ENCODE results near the gene SEPTIN6. TPM values are rescaled to one million over a fixed set of nuclear protein-coding genes. Genes with fewer than 3 reads are reported as not detected.
"Not testable (repeated sequence)": the region's sequence is repeated elsewhere in the genome, so short reads cannot be mapped to it uniquely, and the experiment has no call there.

The SEPTIN6 gene
- total RNA-seq, 2 donors from 2014 or later = 4.9 to 6.7 TPM

DNA sequence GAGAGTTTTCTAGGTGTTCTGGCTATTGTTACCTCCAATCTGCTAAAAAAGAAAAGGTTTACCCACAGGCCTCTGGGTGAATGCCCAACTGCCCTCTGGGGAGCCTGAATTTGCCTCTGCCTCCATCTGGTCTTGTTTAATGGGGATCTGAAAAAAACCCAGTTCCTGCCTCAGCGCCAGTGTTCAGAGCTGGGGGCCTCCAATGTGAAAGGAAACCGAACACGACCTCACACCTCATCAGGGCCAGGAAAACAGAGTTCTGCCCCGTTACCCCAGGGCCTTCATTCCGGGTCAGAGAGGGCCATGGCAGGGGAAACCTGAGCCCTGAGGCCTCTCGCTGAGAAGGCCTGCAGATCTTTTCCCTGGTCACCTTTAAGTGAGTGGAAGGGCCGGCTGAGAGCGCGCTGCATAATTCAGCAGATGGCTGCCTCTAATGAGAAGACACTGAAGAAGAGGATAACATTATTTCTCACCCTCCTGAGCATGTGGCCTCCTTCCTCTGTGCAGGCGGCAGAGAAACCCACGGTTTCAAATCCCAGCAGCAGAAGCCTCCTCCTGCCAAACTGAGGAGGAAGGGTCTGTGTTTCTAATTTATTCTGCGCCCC is 6.8 kb downstream of the SEPTIN6 start:
- no peak overlapping the region for H3K4me3 ChIP-seq
- DNase-seq = no peak
- H3K36me3 ChIP-seq (replicated peaks in 1 of 2; ENCODE audit: insufficient read depth in 1 of 2, low read depth in 2 of 2) = no peaks in the 10 kb centered on the region
- no peaks in the 10 kb centered on the region for H3K9me3 ChIP-seq
- no peak for ATAC-seq
- TF ChIP-seq POLR2A (IDR thresholded peaks at IDR 0.05) (no peak), CTCF (IDR thresholded peaks at IDR 0.05) (no peak)
- peaks cover 5% of the 10 kb centered on the region for H3K4me1 ChIP-seq
- 64 to 84% methylated on average over 3 to 12 of the region's 12 CpGs for WGBS, 2 donors
- H3K27ac ChIP-seq = peak overlapping the region in 2 of 4 donors; percentile 55 to 73
- intact Hi-C loops (cut with DNase I) = no loop called here
- H3K27me3 ChIP-seq = no peaks in the 10 kb centered on the region

DNA sequence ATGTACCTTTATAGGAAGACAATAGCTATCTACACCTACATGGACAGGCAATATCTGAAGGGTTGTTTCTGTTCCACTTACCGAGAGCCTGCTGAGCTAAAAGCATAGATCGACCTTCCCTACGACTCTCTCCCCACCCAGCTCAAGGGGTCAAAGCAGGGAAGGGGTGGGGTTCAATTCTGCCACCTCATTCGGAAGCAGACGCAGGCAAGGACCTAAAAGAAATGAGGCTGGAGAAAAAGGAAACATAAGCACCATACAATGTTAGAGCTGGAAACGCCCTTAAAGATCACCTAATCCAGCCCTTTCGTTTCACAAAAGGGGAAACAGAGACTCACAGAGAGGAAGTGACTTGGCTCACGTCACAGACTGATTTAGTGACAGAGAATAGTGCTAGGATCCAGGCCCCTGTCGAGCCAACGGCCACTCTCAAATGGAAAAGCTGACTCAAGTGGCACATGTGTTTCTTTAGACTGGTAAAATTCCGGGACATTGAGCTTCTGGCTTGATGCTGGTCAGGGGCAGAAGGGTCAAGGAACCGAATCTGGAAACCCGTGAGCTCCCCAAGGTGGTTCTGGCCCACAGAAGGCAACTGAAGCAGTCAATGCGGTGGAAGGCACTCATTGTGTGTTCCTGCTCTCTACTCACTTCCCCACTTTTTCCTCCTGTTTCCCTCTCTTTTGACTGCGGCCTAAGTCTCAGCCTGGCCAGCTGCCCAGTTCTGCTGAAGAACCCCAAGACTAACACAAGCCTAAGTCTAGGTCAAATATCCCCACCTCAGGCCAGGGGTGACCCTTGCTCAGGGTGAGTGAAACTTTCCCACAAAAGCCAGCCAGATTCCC is 7.5 kb downstream of the SEPTIN6 start:
- Histone ChIP-seq H3K27ac (peak overlapping the region in 3 of 4 donors; percentile 21 to 73 (median 55)), H3K4me3 (no peak overlapping the region), H3K4me1 (no peaks in the 10 kb centered on the region), H3K9me3 (no peaks in the 10 kb centered on the region), H3K27me3 (no peaks in the 10 kb centered on the region), H3K36me3 (replicated peaks in 1 of 2; ENCODE audit: insufficient read depth in 1 of 2, low read depth in 2 of 2) (no peaks in the 10 kb centered on the region)
- 52 to 72% methylated on average over 12 to 15 of the region's 15 CpGs for WGBS, 2 donors
- TF ChIP-seq POLR2A (IDR thresholded peaks at IDR 0.05) (no peak), CTCF (IDR thresholded peaks at IDR 0.05) (no peak)
- DNase-seq = peak in 1 of 4 donors; percentile 36
- intact Hi-C loops (cut with DNase I) = no loop called here
- ATAC-seq = peak; percentile 38

DNA sequence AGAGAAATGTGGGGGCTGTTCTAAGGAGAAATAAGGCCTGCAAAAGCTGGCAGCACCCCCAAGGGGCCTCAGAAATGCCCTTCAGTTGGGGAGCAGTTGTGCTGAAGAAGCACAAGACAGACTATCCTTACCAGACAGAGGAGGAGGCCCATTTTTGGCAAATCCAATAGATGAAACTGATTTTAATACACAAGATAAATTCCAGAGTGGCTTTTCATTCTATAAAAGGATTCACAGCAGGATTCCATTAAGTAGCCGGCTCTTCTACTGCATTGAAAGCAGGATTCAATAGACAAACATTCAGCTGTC is 8.1 kb downstream of the SEPTIN6 start:
- H3K36me3 ChIP-seq (replicated peaks in 1 of 2; ENCODE audit: insufficient read depth in 1 of 2, low read depth in 2 of 2) = no peaks in the 10 kb centered on the region
- H3K27me3 ChIP-seq = no peaks in the 10 kb centered on the region
- H3K27ac ChIP-seq = peak overlapping the region in 3 of 4 donors; percentile 21 to 73 (median 55)
- no peak overlapping the region for H3K4me3 ChIP-seq
- 55 to 75% methylated on average over 1 of the region's 1 CpG for WGBS, 2 donors
- intact Hi-C loops (cut with DNase I) = no loop called here
- ATAC-seq (no peak), DNase-seq (no peak)
- H3K4me1 ChIP-seq = no peaks in the 10 kb centered on the region
- no peaks in the 10 kb centered on the region for H3K9me3 ChIP-seq
- TF ChIP-seq POLR2A (IDR thresholded peaks at IDR 0.05) (no peak), CTCF (IDR thresholded peaks at IDR 0.05) (no peak)

DNA sequence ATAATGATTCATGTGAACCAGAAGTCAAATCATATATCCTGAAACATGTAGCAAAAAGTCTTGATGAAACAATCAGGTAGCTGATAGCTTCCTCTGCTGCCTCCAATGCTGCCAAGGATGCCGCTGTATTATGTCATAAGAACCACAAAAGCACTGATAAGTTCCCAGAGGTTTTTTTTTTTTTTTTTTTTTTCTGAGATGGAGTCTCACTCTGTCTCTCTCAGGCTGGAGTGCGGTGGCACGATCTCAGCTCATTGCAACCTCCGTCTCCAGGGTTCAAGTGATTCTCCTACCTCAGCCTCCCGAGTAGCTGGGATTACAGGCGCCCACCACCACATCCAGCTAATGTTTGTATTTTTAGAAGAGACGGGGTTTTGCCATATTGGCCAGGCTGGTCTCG is 8.7 kb downstream of the SEPTIN6 start:
- intact Hi-C loops (cut with DNase I); DNase-seq; H3K27ac ChIP-seq; H3K36me3 ChIP-seq (replicated peaks in 1 of 2; ENCODE audit: insufficient read depth in 1 of 2, low read depth in 2 of 2); H3K4me1 ChIP-seq; H3K27me3 ChIP-seq; H3K4me3 ChIP-seq; ATAC-seq; H3K9me3 ChIP-seq: not testable (repeated sequence)
- WGBS, 2 donors = 92 to 100% methylated on average over 1 to 8 of the region's 8 CpGs

DNA sequence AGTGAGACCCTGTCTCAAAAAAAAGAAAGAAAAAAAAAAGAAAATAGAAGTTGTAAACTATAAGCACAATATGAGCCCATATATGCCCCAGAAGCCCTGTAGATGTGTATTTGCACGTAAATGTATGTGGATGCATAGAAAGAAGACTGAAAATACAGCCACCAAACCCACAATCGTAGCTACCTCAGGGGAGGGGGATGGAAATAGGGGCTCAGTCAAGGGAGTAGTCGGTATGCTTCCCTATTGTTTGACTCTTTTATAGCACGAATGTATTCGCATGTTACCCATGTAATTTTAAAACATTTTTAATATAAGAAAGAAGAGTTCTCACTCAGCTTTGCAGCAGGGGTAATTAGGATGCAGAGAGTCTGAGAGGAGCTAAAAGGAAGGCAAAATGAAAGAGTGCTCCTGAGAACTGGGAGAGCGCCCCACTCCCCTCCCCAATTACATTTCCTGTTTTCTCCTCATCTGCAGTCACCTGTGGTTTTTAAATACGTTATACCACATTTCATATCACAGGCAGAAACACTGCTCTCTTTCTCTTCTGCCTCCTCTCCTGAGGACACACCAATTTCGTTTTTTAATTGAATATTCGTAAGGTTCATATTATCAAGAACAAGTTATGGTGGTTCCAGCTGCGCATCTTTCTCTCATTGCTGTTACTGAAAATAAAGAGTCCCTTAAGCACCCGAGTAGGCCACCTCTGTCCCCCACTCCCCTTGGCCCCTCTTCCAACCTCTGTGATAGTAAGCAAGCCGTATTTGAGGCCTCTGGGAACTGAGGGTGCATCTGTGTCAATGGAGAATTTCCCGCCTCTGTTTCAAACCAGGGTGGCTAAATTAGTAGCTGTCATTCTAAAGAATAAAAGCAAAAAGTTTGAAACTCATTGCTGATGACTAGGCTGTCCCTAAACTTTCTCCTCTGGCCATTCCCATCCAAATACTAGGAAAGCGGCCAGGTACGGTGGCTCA is 10.7 kb downstream of the SEPTIN6 start:
- Histone ChIP-seq H3K4me1 (no peaks in the 10 kb centered on the region), H3K36me3 (replicated peaks in 1 of 2; ENCODE audit: insufficient read depth in 1 of 2, low read depth in 2 of 2) (no peaks in the 10 kb centered on the region), H3K27ac (no peak overlapping the region), H3K9me3 (no peaks in the 10 kb centered on the region), H3K27me3 (no peaks in the 10 kb centered on the region), H3K4me3 (no peak overlapping the region)
- ATAC-seq (no peak), DNase-seq (no peak)
- TF ChIP-seq POLR2A (IDR thresholded peaks at IDR 0.05) (no peak), CTCF (IDR thresholded peaks at IDR 0.05) (no peak)
- intact Hi-C loops (cut with DNase I) = no loop called here
- 72 to 84% methylated on average over 13 to 15 of the region's 15 CpGs for WGBS, 2 donors
